HAP-1 (cell line): ENCODE results near the gene KLF12.

Experiments
- DNase-seq, 2 experiments: peaks; one replicate each; pipeline ENCODE4 v3.0.0-alpha.2; 2016 to 2020; ENCODE audit warnings: low spot score in 2 of 2
- H3K27me3 ChIP-seq: fragments of 250-450 bp; sonication (Bioruptor Pico); 2 replicates; pipeline ENCODE4 v1.5.1; 2020; ENCODE audit warnings: low read depth, mild to moderate bottlenecking, moderate library complexity
- H3K36me3 ChIP-seq: fragments of 250-450 bp; sonication (Bioruptor Pico); replicated peaks from 2 replicates; pipeline ENCODE4 v1.5.1; 2020; ENCODE audit warnings: mild to moderate bottlenecking
- H3K4me1 ChIP-seq: fragments of 250-450 bp; sonication (Bioruptor Pico); 2 replicates; pipeline ENCODE4 v1.5.1; 2020; ENCODE audit warnings: mild to moderate bottlenecking
- H3K4me3 ChIP-seq: fragments of 250-450 bp; sonication (Bioruptor Pico); 2 replicates; pipeline ENCODE4 v1.5.1; 2020; ENCODE audit warnings: mild to moderate bottlenecking, moderate library complexity
- H3K9me3 ChIP-seq: fragments of 250-450 bp; sonication (Bioruptor Pico); 2 replicates; pipeline ENCODE4 v1.5.1; 2020; ENCODE audit warnings: mild to moderate bottlenecking, moderate library complexity
- in situ Hi-C: fragments of 300-500 bp; cut with MboI; formaldehyde crosslinking; loops from 3 replicates; pipeline ENCODE4 v1.14.3; 2020; ENCODE audit warnings: low sequenced_read_pairs, inconsistent platforms, mixed read lengths

The KLF12 gene

DNA sequence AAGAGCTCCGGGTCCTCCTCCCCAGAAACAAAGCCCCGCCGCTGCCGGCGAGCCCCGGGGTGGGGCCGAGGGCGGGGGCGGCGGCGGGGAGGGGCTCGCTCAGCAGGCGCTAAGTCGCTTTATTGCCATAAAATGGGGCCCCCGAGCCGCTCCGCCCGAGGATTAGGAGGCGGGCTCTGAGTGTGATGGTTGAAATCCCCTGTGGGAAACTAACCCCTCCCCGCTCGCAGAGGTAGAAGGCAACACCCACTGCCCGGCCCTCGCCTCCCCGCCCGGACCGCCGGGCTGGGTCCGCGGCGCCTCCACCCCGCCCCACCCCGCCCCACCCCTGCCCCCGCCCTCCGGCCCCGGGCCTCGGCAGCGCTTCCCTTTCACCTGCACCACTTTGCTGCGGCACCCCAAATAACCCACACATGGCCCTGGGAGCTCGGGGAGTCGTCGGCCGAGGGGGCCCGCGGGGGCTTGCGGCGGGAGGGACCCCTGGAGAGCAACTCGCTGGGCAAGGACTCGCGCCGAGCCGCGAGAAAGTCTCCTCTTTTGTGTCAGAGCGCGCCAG lies at the start of gene KLF12:
KLF12 (minus strand) TSS at position 184 of the 556 bp plus-strand sequence.
- no peaks in the 10 kb centered on the region for H3K9me3 ChIP-seq
- H3K36me3 ChIP-seq = no peaks in the 10 kb centered on the region
- H3K4me3 ChIP-seq = peak within 1 kb of the TSS; percentile 76
- H3K4me1 ChIP-seq = peaks cover 20% of the 10 kb centered on the region
- H3K27me3 ChIP-seq = no peaks in the 10 kb centered on the region
- peak; percentile 95 to 97 for DNase-seq
- in situ Hi-C loops = no loop called here

DNA sequence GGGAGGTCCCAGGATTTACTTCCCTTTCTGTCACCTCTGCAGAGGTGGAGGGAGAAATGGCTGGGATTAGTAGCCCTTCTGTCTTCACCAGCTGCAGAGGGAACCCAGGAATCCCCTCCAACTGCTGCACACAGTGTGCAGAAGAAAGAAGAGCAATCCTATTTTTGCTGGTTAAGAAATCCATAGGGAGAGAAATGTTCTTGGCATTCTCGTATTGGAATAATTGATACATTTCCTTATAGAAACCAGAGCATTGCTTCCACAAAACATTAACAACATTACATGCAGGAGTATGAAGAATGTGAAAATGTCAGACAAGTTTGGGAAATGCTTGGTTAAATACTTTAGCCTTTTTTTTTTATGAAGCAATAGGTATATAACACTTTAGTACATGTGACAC lies 48.3 kb upstream of the KLF12 start:
- Histone ChIP-seq H3K36me3 (no peaks in the 10 kb centered on the region), H3K4me1 (no peaks in the 10 kb centered on the region), H3K9me3 (no peaks in the 10 kb centered on the region), H3K4me3 (no peak overlapping the region), H3K27me3 (no peaks in the 10 kb centered on the region)
- DNase-seq = no peak
- in situ Hi-C loops = no loop called here

DNA sequence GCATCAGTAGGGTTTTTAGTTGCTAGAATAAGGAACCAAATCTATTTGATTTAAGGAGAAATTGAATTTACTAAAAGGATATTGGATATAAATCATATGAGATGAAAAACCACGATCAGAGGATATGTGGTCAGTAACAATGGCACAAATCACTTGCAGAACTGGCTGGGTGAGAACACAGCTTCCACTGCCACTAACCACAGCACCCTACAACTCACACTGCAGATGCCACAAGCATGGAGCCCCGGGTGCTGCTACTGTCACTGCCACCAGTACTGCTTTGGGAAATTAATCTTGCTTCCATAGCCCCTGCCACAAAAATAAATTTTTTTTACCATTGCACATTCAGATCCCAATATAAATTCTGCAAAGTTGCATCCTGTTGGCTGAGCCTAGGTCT lies 40.6 kb upstream of the KLF12 start:
- in situ Hi-C loops = no loop called here
- Histone ChIP-seq H3K4me3 (no peak overlapping the region), H3K4me1 (no peaks in the 10 kb centered on the region)

DNA sequence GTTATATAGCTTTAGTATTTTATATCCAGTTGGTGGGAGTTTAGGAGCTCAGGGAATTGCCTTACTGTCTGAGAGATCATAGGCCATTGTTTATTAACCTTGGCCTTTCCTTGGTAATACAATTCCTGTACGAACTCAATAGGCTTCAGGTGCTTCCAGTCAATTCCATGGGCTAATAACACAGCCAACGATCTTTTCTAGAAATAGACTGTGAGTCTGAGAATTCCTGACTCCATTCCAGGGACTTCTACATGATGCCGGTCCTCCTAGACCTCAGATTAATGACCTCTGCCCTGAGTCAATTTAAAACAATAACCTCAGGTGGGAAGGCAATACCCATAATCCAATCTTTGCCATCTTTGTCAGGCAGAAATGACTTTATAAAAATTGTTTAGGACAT lies 39.6 kb upstream of the KLF12 start:
- H3K4me1 ChIP-seq = no peaks in the 10 kb centered on the region
- no peak for DNase-seq
- H3K36me3 ChIP-seq = no peaks in the 10 kb centered on the region
- no peak overlapping the region for H3K4me3 ChIP-seq
- in situ Hi-C loops = no loop called here
- H3K27me3 ChIP-seq = no peaks in the 10 kb centered on the region
- no peaks in the 10 kb centered on the region for H3K9me3 ChIP-seq

More for the DNA sequence above, 40.6 kb upstream of the KLF12 start:
- Histone ChIP-seq H3K36me3 (no peaks in the 10 kb centered on the region), H3K9me3 (no peaks in the 10 kb centered on the region), H3K27me3 (no peaks in the 10 kb centered on the region)
- DNase-seq = no peak

DNA sequence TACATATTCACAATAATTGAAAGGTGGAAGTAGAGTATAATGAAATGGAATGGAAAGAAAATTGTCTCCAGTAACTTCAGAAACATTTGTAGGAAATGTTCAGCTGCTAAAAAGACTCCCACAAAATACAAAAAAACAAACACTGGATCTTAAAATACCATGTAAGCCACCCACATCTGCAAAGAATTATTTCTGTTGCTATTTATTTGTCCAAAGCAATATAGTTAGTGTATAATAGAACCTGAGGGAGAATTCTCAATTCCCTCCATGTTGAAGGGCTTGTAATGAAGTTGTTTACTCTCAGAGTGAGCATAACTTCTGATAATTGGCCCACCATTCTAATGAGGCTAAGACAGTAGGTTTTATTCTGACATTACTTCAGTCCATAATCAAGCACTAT lies 37.4 kb upstream of the KLF12 start:
- in situ Hi-C loops = no loop called here

DNA sequence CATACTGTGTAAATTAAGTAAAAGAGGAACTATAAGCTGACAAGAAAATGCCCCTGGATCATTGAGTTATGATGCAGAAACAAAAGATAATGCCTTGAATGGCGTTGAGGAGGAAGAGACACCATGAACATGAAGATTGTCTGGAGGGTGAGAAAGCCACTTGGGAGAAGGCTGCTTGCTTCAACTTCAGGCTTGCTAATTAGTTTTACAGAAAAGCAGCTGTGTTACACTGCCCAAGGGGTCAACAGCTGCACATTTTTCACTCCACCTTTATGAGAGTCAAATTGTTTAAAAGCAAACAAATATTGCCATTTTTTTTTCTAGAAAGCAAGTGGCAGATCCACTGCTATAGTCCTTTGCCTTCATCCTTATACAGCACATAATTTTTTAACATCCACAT lies 35.5 kb upstream of the KLF12 start:
- DNase-seq = no peak
- in situ Hi-C loops = no loop called here
- no peaks in the 10 kb centered on the region for H3K4me1 ChIP-seq
- H3K4me3 ChIP-seq = no peak overlapping the region
- H3K27me3 ChIP-seq = no peaks in the 10 kb centered on the region
- H3K36me3 ChIP-seq = no peaks in the 10 kb centered on the region
- H3K9me3 ChIP-seq = no peaks in the 10 kb centered on the region

More for the DNA sequence above, 37.4 kb upstream of the KLF12 start:
- H3K36me3 ChIP-seq = no peaks in the 10 kb centered on the region
- DNase-seq = no peak
- H3K4me3 ChIP-seq = no peak overlapping the region
- no peaks in the 10 kb centered on the region for H3K4me1 ChIP-seq
- no peaks in the 10 kb centered on the region for H3K27me3 ChIP-seq
- H3K9me3 ChIP-seq = no peaks in the 10 kb centered on the region

DNA sequence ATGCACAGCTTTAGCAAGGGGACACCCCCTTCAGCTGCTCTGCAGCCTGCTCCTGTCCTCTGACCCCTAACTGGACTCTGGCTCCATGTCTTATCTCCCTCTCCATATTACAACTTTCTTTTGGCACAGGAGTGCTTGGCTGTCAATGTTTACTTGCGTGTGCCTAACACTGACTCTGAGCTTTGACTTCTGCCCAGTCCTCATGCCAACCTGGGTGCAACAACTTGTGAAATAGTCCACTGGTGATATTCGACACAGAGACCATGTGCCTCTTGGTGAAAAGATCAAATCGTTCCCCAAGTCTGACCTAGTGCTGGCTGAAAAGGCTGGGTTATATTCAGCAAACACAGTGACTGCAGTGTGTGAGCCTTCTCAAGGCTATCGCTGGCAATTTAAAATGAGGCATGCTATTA lies 34.1 kb upstream of the KLF12 start:
- H3K27me3 ChIP-seq = no peaks in the 10 kb centered on the region
- H3K36me3 ChIP-seq = no peaks in the 10 kb centered on the region
- no peaks in the 10 kb centered on the region for H3K9me3 ChIP-seq
- in situ Hi-C loops = no loop called here
- no peak for DNase-seq
- no peaks in the 10 kb centered on the region for H3K4me1 ChIP-seq
- H3K4me3 ChIP-seq = no peak overlapping the region

DNA sequence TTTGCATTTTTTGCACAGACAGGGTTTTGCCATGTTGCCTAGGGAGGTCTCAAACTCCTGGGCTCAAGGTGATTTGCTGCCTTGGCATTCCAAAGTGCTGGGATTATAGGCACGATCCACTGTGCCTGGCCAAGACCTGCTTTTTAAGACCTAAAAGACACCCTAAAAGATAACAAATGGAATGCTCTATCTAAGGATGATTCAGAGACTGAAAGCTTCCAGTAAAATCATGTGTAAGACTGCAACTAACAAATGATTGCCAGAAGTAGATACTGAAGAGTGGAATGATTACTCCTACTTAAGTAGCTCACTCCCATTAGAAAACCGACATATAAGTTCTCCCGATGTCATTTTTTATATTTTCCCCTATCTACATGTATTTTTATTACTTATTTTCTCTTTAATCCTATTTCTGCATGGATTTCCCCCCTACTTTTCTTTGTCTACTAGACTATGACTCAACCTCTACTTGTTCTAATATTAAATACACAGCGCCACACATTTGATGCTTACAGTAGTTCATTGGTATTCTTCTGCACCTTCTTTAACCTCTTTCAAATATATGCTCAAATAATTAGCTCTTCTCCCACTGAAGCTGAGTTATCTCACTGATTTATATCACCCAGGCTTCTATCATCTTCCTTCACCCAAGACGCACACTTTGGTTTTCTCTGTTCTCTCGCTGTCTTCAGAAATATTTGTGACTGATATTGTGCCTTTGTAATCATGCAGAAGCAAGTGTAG lies 32.2 kb upstream of the KLF12 start:
- in situ Hi-C loops = no loop called here
- Histone ChIP-seq H3K36me3 (no peaks in the 10 kb centered on the region), H3K9me3 (no peaks in the 10 kb centered on the region), H3K4me3 (no peak overlapping the region), H3K27me3 (no peaks in the 10 kb centered on the region), H3K4me1 (no peaks in the 10 kb centered on the region)
- no peak for DNase-seq

DNA sequence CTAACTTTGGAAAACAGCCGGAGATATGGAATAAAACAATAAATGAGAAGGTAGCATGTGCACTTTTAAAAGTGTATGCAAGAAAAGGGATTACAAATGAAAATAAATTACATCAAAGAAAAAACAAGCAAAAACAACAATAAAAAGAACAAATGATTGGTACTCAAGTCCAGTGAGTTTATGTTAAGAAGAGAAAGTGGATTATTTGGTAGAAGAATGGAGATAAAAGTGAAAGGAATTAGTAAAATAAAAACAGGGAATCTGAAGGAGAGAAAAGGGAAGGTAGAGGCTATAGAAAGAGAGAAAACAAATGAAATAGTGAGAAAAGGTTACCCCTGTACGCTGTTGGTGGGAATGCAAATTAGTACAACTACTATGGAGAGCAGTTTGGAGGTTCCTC lies 28.6 kb upstream of the KLF12 start:
- no peaks in the 10 kb centered on the region for H3K27me3 ChIP-seq
- DNase-seq = no peak

DNA sequence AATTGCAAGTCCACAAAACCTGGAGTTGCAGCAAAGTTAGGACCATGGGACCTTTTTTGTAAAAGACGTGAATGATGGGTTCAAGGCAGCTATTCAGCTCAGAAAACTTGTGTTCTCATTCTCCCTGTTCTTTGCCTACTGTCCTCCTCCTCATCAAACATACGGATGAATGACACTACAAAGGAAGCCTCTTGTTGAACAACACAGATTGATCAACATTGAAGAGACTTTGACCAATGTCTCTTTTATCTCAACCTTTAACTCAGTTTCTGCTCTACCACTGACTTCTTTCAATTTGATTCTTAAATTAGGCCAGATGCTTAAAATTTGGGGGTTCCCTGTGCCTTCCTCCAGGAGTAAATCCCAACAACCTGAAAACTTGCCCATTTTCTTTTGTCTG lies 27.9 kb upstream of the KLF12 start:
- no peak for DNase-seq
- no peaks in the 10 kb centered on the region for H3K36me3 ChIP-seq
- no peaks in the 10 kb centered on the region for H3K4me1 ChIP-seq
- in situ Hi-C loops = no loop called here
- no peak overlapping the region for H3K4me3 ChIP-seq
- H3K27me3 ChIP-seq = no peaks in the 10 kb centered on the region
- H3K9me3 ChIP-seq = no peaks in the 10 kb centered on the region

More for the DNA sequence above, 28.6 kb upstream of the KLF12 start:
- no peaks in the 10 kb centered on the region for H3K4me1 ChIP-seq
- H3K4me3 ChIP-seq = no peak overlapping the region
- H3K9me3 ChIP-seq = no peaks in the 10 kb centered on the region
- in situ Hi-C loops = no loop called here
- H3K36me3 ChIP-seq = no peaks in the 10 kb centered on the region

DNA sequence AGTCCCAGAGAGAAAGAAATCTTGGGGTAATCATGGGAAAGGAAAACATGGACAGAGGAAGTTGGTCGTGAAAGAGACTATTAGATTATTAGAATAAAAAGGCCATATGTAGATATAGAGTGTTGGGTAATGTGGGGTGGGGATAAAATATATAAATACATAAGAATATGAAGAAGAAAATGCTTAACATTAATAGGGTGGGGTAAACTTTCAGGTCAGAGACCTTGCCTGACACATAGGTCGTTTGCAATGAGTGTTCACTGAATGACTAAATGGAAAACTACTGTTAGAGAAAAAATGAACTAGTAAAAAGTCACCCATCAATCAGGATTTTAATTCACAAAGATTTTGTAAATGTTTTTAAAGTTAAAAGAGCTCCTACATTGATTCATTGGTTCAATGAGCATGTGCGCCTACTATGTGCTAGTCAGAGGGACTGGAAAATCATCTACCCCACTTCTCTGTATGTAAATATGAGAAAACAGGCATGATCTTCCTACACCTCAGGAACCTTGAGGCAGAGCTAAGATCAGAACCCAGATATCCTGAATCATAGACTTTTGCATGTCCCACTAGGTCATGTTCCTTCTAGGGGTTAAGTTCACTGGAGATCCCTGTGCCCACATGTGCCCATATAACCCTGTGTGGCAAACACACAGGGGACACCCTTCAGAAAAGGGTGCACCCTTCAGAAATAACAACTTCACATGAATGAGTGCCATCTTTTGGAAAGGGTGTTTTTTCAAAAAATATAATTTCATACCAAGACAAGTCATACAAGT lies 24.6 kb upstream of the KLF12 start:
- Histone ChIP-seq H3K4me1 (no peaks in the 10 kb centered on the region), H3K4me3 (no peak overlapping the region), H3K9me3 (no peaks in the 10 kb centered on the region), H3K27me3 (0 out of 2 replicates have a peak, but pooled peaks cover 3% of the 10 kb centered on the region), H3K36me3 (no peaks in the 10 kb centered on the region)
- no peak for DNase-seq
- in situ Hi-C loops = no loop called here

DNA sequence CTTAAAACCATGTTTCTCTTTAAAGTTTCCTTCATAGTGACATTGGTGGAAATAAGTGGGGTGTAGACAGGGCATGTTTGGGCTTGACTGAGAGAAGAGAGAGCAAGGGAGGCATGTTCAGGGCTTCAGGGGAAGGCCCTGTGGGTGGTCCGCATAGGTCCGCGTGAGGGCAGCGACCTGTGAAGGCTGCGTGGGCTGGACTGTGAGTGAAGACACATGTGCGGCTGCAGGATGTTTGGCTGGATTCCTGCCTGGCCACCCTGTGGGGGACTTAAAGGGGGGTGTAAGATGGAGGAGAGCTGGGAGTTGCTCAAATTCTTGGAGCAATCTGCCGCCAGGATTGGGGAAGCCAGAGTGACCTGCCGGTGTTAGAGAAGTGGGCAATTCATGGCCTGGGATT lies 23.8 kb upstream of the KLF12 start:
- DNase-seq = no peak
- no peaks in the 10 kb centered on the region for H3K9me3 ChIP-seq
- no peak overlapping the region for H3K4me3 ChIP-seq
- no peaks in the 10 kb centered on the region for H3K36me3 ChIP-seq
- H3K4me1 ChIP-seq = no peaks in the 10 kb centered on the region
- in situ Hi-C loops = no loop called here
- 0 out of 2 replicates have a peak, but pooled peaks cover 3% of the 10 kb centered on the region for H3K27me3 ChIP-seq

DNA sequence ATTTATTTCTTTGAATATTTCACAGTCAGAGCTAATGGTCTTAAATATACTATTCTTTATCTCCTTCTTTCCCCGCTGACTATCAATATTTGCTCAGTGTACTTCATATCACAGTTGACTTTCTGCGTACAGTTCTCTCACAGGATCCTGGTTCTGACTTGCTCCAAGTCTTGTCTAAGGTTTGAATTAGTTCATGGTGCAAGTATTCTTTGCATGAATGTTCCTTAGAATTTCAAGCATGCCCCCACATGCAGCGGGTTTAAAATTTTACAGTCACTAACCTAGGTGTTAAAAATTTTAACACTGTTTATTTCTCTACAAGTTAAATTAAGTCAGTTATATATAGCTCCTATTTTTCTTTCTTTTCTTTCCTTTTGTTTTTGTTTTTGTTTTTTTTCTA lies 20.8 kb upstream of the KLF12 start:
- no peak overlapping the region for H3K4me3 ChIP-seq
- H3K27me3 ChIP-seq = 0 out of 2 replicates have a peak, but pooled peaks cover 3% of the 10 kb centered on the region
- H3K9me3 ChIP-seq = no peaks in the 10 kb centered on the region
- no peak for DNase-seq
- in situ Hi-C loops = no loop called here
- H3K36me3 ChIP-seq = no peaks in the 10 kb centered on the region
- no peaks in the 10 kb centered on the region for H3K4me1 ChIP-seq

DNA sequence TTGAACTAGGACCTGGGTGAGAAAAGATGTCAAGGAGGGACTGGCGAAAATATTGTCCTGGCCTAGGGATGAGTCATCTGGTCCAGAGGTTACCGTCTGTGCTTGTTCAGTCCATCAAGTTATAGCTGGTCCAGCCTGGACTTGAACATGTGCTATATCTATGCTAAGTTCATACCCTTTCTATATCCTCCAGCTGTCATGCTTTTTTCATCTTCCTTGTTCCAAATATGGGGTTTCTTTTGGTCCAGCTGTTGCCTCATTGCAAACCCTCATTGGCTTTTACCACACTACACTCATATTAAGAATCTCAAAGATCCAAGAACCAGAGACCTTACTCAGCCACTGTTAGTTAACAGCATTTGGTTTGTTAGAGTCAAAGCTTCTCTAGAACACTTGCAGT lies 19.1 kb upstream of the KLF12 start:
- H3K4me1 ChIP-seq = no peaks in the 10 kb centered on the region
- H3K9me3 ChIP-seq = no peaks in the 10 kb centered on the region
- H3K36me3 ChIP-seq = no peaks in the 10 kb centered on the region
- in situ Hi-C loops = no loop called here
- H3K27me3 ChIP-seq = 0 out of 2 replicates have a peak, but pooled peaks cover 3% of the 10 kb centered on the region
- H3K4me3 ChIP-seq = no peak overlapping the region
- DNase-seq = no peak
